ENCODE measurements around the gene TXNIP. TPM values are rescaled to one million over a fixed set of nuclear protein-coding genes. Genes with fewer than 3 reads are reported as not detected.

The TXNIP gene
- polyA plus RNA-seq, 4 donors: 85.4 to 652 (median 266) TPM

GRCh38 chr1:146020058-146021049, 24.0 kb upstream of the TXNIP start:
- WGBS, 3 donors: 82 to 86% (median 86%) methylated on average over 4 of the region's 4 CpGs
- peak; percentile 40 to 64 for DNase-seq
- peaks cover 0 to 33% (median 0%) of the 10 kb centered on the region in 3 donors for H3K27me3 ChIP-seq (ENCODE audit: control insufficient read depth in 3 of 3, insufficient read depth in 3 of 3, low read length in 3 of 3)
- no peak overlapping the region for H3K27ac ChIP-seq (ENCODE audit: low read depth in 1 of 3, low read length in 2 of 3)
- FAIRE-seq: no peak
- no peaks in the 10 kb centered on the region for H3K36me3 ChIP-seq (ENCODE audit: control insufficient read depth in 3 of 3, insufficient read depth in 2 of 3, low read depth in 1 of 3, low read length in 3 of 3)
- peaks cover 0 to 11% (median 0%) of the 10 kb centered on the region in 3 donors for H3K4me1 ChIP-seq (ENCODE audit: control insufficient read depth in 3 of 3, insufficient read depth in 2 of 3, low read depth in 1 of 3, low read length in 2 of 3)
- no peak overlapping the region for H3K4me3 ChIP-seq (ENCODE audit: low read depth in 1 of 3, low read length in 3 of 3)
- no peaks in the 10 kb centered on the region for H3K9me3 ChIP-seq (ENCODE audit: control insufficient read depth in 2 of 2, insufficient read depth in 1 of 2, low read depth in 1 of 2, low read length in 1 of 2)

GRCh38 chr1:146019231-146020057, 23.1 kb upstream of the TXNIP start:
- H3K4me1 ChIP-seq (ENCODE audit: control insufficient read depth in 3 of 3, insufficient read depth in 2 of 3, low read depth in 1 of 3, low read length in 2 of 3): peaks cover 0 to 11% (median 0%) of the 10 kb centered on the region in 3 donors
- H3K27ac ChIP-seq (ENCODE audit: low read depth in 1 of 3, low read length in 2 of 3): no peak overlapping the region
- FAIRE-seq: no peak
- WGBS, 3 donors: 16 to 27% (median 21%) methylated on average over 29 to 43 of the region's 43 CpGs
- DNase-seq: peak in 1 of 2 donors; percentile 34
- H3K36me3 ChIP-seq (ENCODE audit: control insufficient read depth in 3 of 3, insufficient read depth in 2 of 3, low read depth in 1 of 3, low read length in 3 of 3): no peaks in the 10 kb centered on the region
- no peaks in the 10 kb centered on the region for H3K9me3 ChIP-seq (ENCODE audit: control insufficient read depth in 2 of 2, insufficient read depth in 1 of 2, low read depth in 1 of 2, low read length in 1 of 2)
- H3K4me3 ChIP-seq (ENCODE audit: low read depth in 1 of 3, low read length in 3 of 3): peak overlapping the region in 1 of 3 donors; percentile 3
- peaks cover 0 to 33% (median 0%) of the 10 kb centered on the region in 3 donors for H3K27me3 ChIP-seq (ENCODE audit: control insufficient read depth in 3 of 3, insufficient read depth in 3 of 3, low read length in 3 of 3)

DNA sequence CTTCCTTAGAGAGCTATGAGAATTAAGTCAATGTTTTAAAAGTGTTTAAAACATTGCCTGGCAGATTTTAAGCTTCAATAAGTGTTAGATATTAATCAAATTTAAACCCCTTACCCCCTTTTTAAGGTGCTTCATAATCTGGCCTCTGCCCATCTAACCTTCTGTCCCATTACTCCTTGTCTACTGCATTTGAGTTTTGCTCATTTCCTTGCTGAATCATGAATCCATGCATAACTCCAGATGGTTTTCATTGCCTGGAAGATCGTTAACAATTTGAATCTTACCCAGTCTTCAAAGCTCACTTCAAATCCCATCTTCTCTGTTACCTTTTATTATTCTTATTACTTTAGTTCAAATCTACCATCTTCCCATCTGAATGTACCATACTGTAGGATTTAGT, 20.5 kb upstream of the TXNIP start:
- peaks cover 0 to 37% (median 0%) of the 10 kb centered on the region in 3 donors for H3K27me3 ChIP-seq (ENCODE audit: control insufficient read depth in 3 of 3, insufficient read depth in 3 of 3, low read length in 3 of 3)
- H3K4me3 ChIP-seq (ENCODE audit: low read depth in 1 of 3, low read length in 3 of 3): no peak overlapping the region
- H3K27ac ChIP-seq (ENCODE audit: low read depth in 1 of 3, low read length in 2 of 3): no peak overlapping the region
- no peaks in the 10 kb centered on the region for H3K9me3 ChIP-seq (ENCODE audit: control insufficient read depth in 2 of 2, insufficient read depth in 1 of 2, low read depth in 1 of 2, low read length in 1 of 2)
- WGBS, 3 donors: 35 to 57% (median 56%) methylated on average over 1 of the region's 1 CpG
- FAIRE-seq: no peak
- no peaks in the 10 kb centered on the region for H3K36me3 ChIP-seq (ENCODE audit: control insufficient read depth in 3 of 3, insufficient read depth in 2 of 3, low read depth in 1 of 3, low read length in 3 of 3)
- H3K4me1 ChIP-seq (ENCODE audit: control insufficient read depth in 3 of 3, insufficient read depth in 2 of 3, low read depth in 1 of 3, low read length in 2 of 3): peaks cover 0 to 11% (median 0%) of the 10 kb centered on the region in 3 donors
- no peak for DNase-seq

GRCh38 chr1:146013559-146013922, 17.2 kb upstream of the TXNIP start:
- H3K36me3 ChIP-seq (ENCODE audit: control insufficient read depth in 3 of 3, insufficient read depth in 2 of 3, low read depth in 1 of 3, low read length in 3 of 3): no peaks in the 10 kb centered on the region
- 80 to 83% (median 82%) methylated on average over 6 of the region's 6 CpGs for WGBS, 3 donors
- no peak overlapping the region for H3K27ac ChIP-seq (ENCODE audit: low read depth in 1 of 3, low read length in 2 of 3)
- no peaks in the 10 kb centered on the region for H3K9me3 ChIP-seq (ENCODE audit: control insufficient read depth in 2 of 2, insufficient read depth in 1 of 2, low read depth in 1 of 2, low read length in 1 of 2)
- peaks cover 0 to 18% (median 0%) of the 10 kb centered on the region in 3 donors for H3K27me3 ChIP-seq (ENCODE audit: control insufficient read depth in 3 of 3, insufficient read depth in 3 of 3, low read length in 3 of 3)
- FAIRE-seq (no peak), DNase-seq (no peak)
- H3K4me3 ChIP-seq (ENCODE audit: low read depth in 1 of 3, low read length in 3 of 3): no peak overlapping the region
- H3K4me1 ChIP-seq (ENCODE audit: control insufficient read depth in 3 of 3, insufficient read depth in 2 of 3, low read depth in 1 of 3, low read length in 2 of 3): no peaks in the 10 kb centered on the region

DNA sequence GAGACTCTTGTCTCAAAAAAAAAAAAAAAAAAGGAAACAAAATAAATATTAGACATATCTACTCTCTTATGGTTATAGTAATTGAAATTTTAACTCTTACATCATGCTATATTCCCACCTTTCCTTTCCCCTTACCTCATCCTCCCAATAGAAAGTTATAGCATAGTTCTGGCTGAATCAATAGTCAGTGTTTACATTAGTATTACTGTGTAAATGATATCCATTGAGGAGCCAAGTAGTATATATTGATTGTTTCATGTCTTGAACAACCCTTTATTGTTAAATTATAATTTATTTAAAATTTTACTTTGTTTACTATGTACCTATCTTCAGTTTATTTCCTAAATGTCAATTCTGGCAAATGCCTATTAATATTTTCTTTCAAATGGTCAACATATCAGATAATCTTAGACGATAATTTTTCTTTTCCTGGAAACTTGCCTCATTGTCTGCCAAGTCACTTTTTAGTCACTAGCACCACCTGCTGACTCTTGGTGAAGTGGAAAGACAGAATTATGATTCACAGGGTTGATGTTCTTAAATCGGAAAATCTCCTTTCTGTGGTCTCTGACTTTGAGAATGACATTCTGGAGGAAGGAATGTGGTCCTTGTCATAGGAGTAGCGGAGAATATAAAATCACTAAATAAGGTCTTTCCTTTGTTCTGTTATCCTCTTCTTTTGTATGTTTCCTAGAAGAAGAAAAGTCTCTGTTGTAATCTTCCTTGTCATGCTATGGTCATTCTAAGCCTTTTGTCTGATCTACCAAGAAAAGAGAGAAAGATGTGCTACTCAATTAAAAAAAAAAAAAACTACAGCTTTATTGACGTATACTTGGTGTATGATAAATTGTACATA, 16.6 kb upstream of the TXNIP start:
- FAIRE-seq (no peak), DNase-seq (peak; percentile 70 to 75)
- Histone ChIP-seq H3K27me3 (ENCODE audit: control insufficient read depth in 3 of 3, insufficient read depth in 3 of 3, low read length in 3 of 3) (peaks cover 0 to 12% (median 0%) of the 10 kb centered on the region in 3 donors), H3K27ac (ENCODE audit: low read depth in 1 of 3, low read length in 2 of 3) (no peak overlapping the region), H3K36me3 (ENCODE audit: control insufficient read depth in 3 of 3, insufficient read depth in 2 of 3, low read depth in 1 of 3, low read length in 3 of 3) (no peaks in the 10 kb centered on the region), H3K9me3 (ENCODE audit: control insufficient read depth in 2 of 2, insufficient read depth in 1 of 2, low read depth in 1 of 2, low read length in 1 of 2) (no peaks in the 10 kb centered on the region), H3K4me3 (ENCODE audit: low read depth in 1 of 3, low read length in 3 of 3) (no peak overlapping the region), H3K4me1 (ENCODE audit: control insufficient read depth in 3 of 3, insufficient read depth in 2 of 3, low read depth in 1 of 3, low read length in 2 of 3) (no peaks in the 10 kb centered on the region)
- WGBS, 3 donors: 4 to 7% (median 6%) methylated on average over 4 of the region's 4 CpGs

GRCh38 chr1:146010126-146010738, 13.9 kb upstream of the TXNIP start:
- H3K27me3 ChIP-seq (ENCODE audit: control insufficient read depth in 3 of 3, insufficient read depth in 3 of 3, low read length in 3 of 3): peaks cover 0 to 4% (median 0%) of the 10 kb centered on the region in 3 donors
- H3K36me3 ChIP-seq (ENCODE audit: control insufficient read depth in 3 of 3, insufficient read depth in 2 of 3, low read depth in 1 of 3, low read length in 3 of 3): no peaks in the 10 kb centered on the region
- DNase-seq (no peak), FAIRE-seq (no peak)
- no peaks in the 10 kb centered on the region for H3K9me3 ChIP-seq (ENCODE audit: control insufficient read depth in 2 of 2, insufficient read depth in 1 of 2, low read depth in 1 of 2, low read length in 1 of 2)
- 84 to 95% (median 86%) methylated on average over 8 of the region's 8 CpGs for WGBS, 3 donors
- H3K4me3 ChIP-seq (ENCODE audit: low read depth in 1 of 3, low read length in 3 of 3): no peak overlapping the region
- H3K4me1 ChIP-seq (ENCODE audit: control insufficient read depth in 3 of 3, insufficient read depth in 2 of 3, low read depth in 1 of 3, low read length in 2 of 3): peaks cover 0 to 3% (median 3%) of the 10 kb centered on the region in 3 donors
- H3K27ac ChIP-seq (ENCODE audit: low read depth in 1 of 3, low read length in 2 of 3): peak overlapping the region in 1 of 3 donors; percentile 38

DNA sequence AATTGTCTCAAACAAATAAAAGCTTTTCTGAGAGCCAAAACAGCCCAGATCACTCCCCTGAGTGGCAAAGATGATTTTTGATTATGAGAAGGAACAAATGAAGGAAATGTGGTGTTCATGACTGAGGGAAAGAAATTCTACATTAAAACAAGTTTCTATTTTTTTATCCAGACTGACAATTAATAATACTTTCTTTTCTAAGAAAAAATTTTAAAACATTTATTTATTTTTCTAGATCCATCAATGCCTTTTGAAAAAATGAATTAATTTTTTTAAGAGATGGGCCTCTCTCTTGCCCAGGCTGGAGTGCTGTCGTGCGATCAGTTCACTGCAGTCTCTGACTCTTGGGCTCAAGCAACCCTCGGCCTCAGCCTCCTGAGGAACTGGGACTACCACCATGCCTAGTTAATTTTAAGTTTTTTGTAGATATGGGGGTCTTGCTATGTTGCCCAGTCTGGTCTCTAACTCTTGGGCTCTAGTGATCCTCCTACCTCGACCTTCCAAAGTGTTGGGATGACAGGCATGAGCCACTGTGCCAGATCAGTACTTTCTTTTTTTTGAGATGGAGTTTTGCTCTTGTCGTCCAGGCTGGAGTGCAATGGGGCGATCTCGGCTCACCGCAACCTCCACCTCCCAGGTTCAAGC, 11.2 kb upstream of the TXNIP start:
- Histone ChIP-seq H3K4me1 (ENCODE audit: control insufficient read depth in 3 of 3, insufficient read depth in 2 of 3, low read depth in 1 of 3, low read length in 2 of 3) (peaks cover 0 to 3% (median 3%) of the 10 kb centered on the region in 3 donors), H3K27me3 (ENCODE audit: control insufficient read depth in 3 of 3, insufficient read depth in 3 of 3, low read length in 3 of 3) (no peaks in the 10 kb centered on the region), H3K9me3 (ENCODE audit: control insufficient read depth in 2 of 2, insufficient read depth in 1 of 2, low read depth in 1 of 2, low read length in 1 of 2) (no peaks in the 10 kb centered on the region), H3K27ac (ENCODE audit: low read depth in 1 of 3, low read length in 2 of 3) (peak overlapping the region in 1 of 3 donors; percentile 79), H3K4me3 (ENCODE audit: low read depth in 1 of 3, low read length in 3 of 3) (no peak overlapping the region), H3K36me3 (ENCODE audit: control insufficient read depth in 3 of 3, insufficient read depth in 2 of 3, low read depth in 1 of 3, low read length in 3 of 3) (no peaks in the 10 kb centered on the region)
- no peak for FAIRE-seq
- DNase-seq: no peak
- WGBS, 3 donors: 83 to 87% (median 84%) methylated on average over 8 of the region's 8 CpGs

Measured in small intestine (tissue), 7 donors.